ENCODE data around the gene PRR20G. TPM values are rescaled to one million over a fixed set of nuclear protein-coding genes. Genes with fewer than 3 reads are reported as not detected.

PRR20G gene
- total and polyA plus RNA-seq, 2 of the 4 experiments (the other 2 are of a cell fraction) = not detected

DNA sequence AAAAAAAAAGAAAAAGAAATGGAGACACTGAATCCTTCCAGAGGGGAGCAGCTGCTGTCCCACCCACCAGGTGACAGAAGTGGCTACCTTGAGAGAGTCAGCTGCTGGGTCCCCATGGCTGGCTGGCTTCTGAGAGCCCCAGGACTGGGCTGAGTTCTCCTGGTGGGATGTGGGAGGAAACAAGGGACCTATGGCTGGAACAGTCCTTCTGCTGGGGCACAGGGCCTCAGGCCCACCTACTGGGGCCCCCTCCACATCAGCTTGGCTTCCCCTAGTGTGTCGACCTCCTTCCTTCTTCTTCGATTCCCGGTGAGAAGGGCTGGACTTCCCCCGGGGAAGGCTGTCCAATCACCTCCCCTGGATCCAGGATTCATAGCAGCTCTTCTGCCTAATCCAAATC lies 32.3 kb downstream of the PRR20G start:
- no peaks in the 10 kb centered on the region for H3K9me3 ChIP-seq (ENCODE audit: control insufficient read depth, insufficient read depth, low read length)
- no peak overlapping the region for H2BK20ac ChIP-seq (ENCODE audit: low read depth, low read length)
- no peak overlapping the region for H2BK5ac ChIP-seq (ENCODE audit: low read depth, low read length, poor library complexity, severe bottlenecking)
- H4K8ac ChIP-seq (ENCODE audit: low read depth in 2 of 2, low read length in 2 of 2) = no peak overlapping the region
- H3K27ac ChIP-seq (ENCODE audit: insufficient read depth, low read length) = no peak overlapping the region
- H2AK5ac ChIP-seq (ENCODE audit: low read depth, low read length) = no peak overlapping the region
- H3K27me3 ChIP-seq (ENCODE audit: control insufficient read depth, insufficient read depth, low read length) = peaks cover 12% of the 10 kb centered on the region
- no peak for ATAC-seq (ENCODE audit: low read depth)
- H3K56ac ChIP-seq (ENCODE audit: extremely low read depth, insufficient read depth, low read length) = no peak overlapping the region
- no peaks in the 10 kb centered on the region for H3K9me1 ChIP-seq (ENCODE audit: insufficient read depth, low read length)
- POLR2A ChIA-PET (ENCODE audit: unreplicated experiment) = no interaction called here
- intact Hi-C loops (cut with micrococcal nuclease) (no loop called here), in situ Hi-C loops (cut with MboI; ENCODE audit: low sequenced_read_pairs) (no loop called here), dilution Hi-C loops (cut with HindIII; ENCODE audit: low sequenced_read_pairs, unreplicated experiment) (no loop called here)
- no peak overlapping the region for H3K4me2 ChIP-seq (ENCODE audit: low read depth, low read length)
- H2BK15ac ChIP-seq (ENCODE audit: low read depth, low read length) = no peak overlapping the region
- no peak overlapping the region for H3K23ac ChIP-seq (ENCODE audit: low read depth, low read length)
- no peak overlapping the region for H3K4me3 ChIP-seq (ENCODE audit: insufficient read depth, low read depth, low read length)
- CTCF ChIA-PET = no interaction called here
- no peak overlapping the region for H4K91ac ChIP-seq (ENCODE audit: insufficient read depth, low read depth, low read length)
- no peaks in the 10 kb centered on the region for H3K36me3 ChIP-seq (ENCODE audit: control insufficient read depth, insufficient read depth, low read length)
- H2AFZ ChIP-seq (replicated peaks; ENCODE audit: low read length, poor library complexity) = no peak overlapping the region
- TF ChIP-seq, protein P1, sequence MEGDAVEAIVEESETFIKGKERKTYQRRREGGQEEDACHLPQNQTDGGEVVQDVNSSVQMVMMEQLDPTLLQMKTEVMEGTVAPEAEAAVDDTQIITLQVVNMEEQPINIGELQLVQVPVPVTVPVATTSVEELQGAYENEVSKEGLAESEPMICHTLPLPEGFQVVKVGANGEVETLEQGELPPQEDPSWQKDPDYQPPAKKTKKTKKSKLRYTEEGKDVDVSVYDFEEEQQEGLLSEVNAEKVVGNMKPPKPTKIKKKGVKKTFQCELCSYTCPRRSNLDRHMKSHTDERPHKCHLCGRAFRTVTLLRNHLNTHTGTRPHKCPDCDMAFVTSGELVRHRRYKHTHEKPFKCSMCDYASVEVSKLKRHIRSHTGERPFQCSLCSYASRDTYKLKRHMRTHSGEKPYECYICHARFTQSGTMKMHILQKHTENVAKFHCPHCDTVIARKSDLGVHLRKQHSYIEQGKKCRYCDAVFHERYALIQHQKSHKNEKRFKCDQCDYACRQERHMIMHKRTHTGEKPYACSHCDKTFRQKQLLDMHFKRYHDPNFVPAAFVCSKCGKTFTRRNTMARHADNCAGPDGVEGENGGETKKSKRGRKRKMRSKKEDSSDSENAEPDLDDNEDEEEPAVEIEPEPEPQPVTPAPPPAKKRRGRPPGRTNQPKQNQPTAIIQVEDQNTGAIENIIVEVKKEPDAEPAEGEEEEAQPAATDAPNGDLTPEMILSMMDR (conservative IDR thresholded peaks at IDR 0.05; ENCODE audit: low read depth, low read length) = no peak
- no peak for TF ChIP-seq RFX5 (IDR thresholded peaks at IDR 0.05; ENCODE audit: low read depth, low read length)
- TF ChIP-seq MAZ (IDR thresholded peaks at IDR 0.05; ENCODE audit: borderline replicate concordance, low read depth, low read length) = no peak
- TF ChIP-seq, protein P2, sequence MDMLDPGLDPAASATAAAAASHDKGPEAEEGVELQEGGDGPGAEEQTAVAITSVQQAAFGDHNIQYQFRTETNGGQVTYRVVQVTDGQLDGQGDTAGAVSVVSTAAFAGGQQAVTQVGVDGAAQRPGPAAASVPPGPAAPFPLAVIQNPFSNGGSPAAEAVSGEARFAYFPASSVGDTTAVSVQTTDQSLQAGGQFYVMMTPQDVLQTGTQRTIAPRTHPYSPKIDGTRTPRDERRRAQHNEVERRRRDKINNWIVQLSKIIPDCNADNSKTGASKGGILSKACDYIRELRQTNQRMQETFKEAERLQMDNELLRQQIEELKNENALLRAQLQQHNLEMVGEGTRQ (IDR thresholded peaks at IDR 0.05; ENCODE audit: low read depth, low read length) = no peak
- TF ChIP-seq POLR2A (IDR thresholded peaks at IDR 0.05; ENCODE audit: low read depth, low read length) = no peak
- TF ChIP-seq MXI1 (IDR thresholded peaks at IDR 0.05; ENCODE audit: borderline replicate concordance, low read depth, low read length) = no peak
- no peak for TF ChIP-seq SMC3 (IDR thresholded peaks at IDR 0.05; ENCODE audit: low read depth, low read length)
- TF ChIP-seq, protein P3, sequence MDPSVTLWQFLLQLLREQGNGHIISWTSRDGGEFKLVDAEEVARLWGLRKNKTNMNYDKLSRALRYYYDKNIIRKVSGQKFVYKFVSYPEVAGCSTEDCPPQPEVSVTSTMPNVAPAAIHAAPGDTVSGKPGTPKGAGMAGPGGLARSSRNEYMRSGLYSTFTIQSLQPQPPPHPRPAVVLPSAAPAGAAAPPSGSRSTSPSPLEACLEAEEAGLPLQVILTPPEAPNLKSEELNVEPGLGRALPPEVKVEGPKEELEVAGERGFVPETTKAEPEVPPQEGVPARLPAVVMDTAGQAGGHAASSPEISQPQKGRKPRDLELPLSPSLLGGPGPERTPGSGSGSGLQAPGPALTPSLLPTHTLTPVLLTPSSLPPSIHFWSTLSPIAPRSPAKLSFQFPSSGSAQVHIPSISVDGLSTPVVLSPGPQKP (IDR thresholded peaks at IDR 0.05; ENCODE audit: borderline replicate concordance, low read depth, low read length) = no peak
- no peak for TF ChIP-seq BHLHE40 (IDR thresholded peaks at IDR 0.05; ENCODE audit: low read depth, low read length)
- TF ChIP-seq CHD1 (IDR thresholded peaks at IDR 0.05; ENCODE audit: low read depth, low read length) = no peak
- no peak for TF ChIP-seq RCOR1 (IDR thresholded peaks at IDR 0.05; ENCODE audit: insufficient replicate concordance, low read length)
- TF ChIP-seq CEBPB (IDR thresholded peaks at IDR 0.05; ENCODE audit: low read depth, low read length) = no peak
- no peak for TF ChIP-seq NFE2L2 (IDR thresholded peaks at IDR 0.05; ENCODE audit: low read depth, low read length)
- TF ChIP-seq MAFK (IDR thresholded peaks at IDR 0.05; ENCODE audit: low read depth, low read length) = no peak
- no peak for TF ChIP-seq FOS (IDR thresholded peaks at IDR 0.05; ENCODE audit: low read depth, low read length)
- TF ChIP-seq RAD21 (IDR thresholded peaks at IDR 0.05; ENCODE audit: low read length) = no peak
- no peak overlapping the region for H3K4ac ChIP-seq (ENCODE audit: low read depth, low read length)
- no peak overlapping the region for H3K14ac ChIP-seq (replicated peaks; ENCODE audit: low read depth, low read length)
- WGBS, 2 experiments (ENCODE audit: extremely low coverage in 2 of 2, insufficient read length in 1 of 2) = 49% methylated on average over 4 of the region's 4 CpGs; no CpG with 5 or more reads in 1 of the 2 experiments
- no peak overlapping the region for H3K18ac ChIP-seq (ENCODE audit: low read depth, low read length)
- H4K20me1 ChIP-seq (ENCODE audit: insufficient read depth, low read length) = no peaks in the 10 kb centered on the region
- no peaks in the 10 kb centered on the region for H3K79me1 ChIP-seq (ENCODE audit: low read depth in 1 of 2, low read length in 2 of 2)
- DNase-seq = no peak
- H2AK9ac ChIP-seq (replicated peaks; ENCODE audit: low read depth, low read length, poor library complexity) = no peak overlapping the region
- H4K5ac ChIP-seq (ENCODE audit: low read depth, low read length) = no peak overlapping the region
- H3K4me1 ChIP-seq (ENCODE audit: control insufficient read depth, insufficient read depth, low read length) = no peaks in the 10 kb centered on the region
- H3K9ac ChIP-seq (ENCODE audit: low read depth, low read length) = no peak overlapping the region
- BruUV-seq (replicated peaks) = no TSS peak
- H2BK120ac ChIP-seq (ENCODE audit: low read depth, low read length) = no peak overlapping the region

All from IMR-90 (cell line).